ENCODE results near the gene GREB1.

DNA sequence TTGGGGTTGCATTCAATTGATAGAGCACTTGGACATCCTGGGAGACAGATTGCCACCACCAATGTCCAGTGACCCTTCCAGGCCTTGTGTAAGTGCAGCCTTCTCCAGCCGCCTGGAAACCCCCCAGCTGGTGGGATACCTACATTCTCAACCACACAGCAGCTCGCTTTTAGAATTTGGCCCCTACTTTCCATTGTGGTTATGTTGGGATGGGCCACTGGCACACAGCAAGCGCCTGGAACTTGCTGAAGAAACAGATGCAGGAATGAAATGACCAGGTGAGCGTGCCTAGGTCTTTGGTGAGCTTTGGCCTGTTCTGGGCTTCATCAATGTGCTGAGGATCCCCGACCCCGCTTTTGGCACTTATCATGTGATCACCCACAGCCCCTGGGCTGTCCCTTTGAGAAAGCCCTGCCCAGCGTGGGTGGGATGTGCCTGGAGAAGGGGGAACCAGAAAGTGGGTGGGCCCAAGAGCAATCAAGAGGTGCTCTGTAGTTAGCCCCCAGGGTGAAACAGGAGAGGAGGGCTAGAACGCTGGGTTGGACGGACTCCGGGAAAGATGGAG is 152.1 kb downstream of the GREB1 start:
- TF ChIP-seq, protein P1, sequence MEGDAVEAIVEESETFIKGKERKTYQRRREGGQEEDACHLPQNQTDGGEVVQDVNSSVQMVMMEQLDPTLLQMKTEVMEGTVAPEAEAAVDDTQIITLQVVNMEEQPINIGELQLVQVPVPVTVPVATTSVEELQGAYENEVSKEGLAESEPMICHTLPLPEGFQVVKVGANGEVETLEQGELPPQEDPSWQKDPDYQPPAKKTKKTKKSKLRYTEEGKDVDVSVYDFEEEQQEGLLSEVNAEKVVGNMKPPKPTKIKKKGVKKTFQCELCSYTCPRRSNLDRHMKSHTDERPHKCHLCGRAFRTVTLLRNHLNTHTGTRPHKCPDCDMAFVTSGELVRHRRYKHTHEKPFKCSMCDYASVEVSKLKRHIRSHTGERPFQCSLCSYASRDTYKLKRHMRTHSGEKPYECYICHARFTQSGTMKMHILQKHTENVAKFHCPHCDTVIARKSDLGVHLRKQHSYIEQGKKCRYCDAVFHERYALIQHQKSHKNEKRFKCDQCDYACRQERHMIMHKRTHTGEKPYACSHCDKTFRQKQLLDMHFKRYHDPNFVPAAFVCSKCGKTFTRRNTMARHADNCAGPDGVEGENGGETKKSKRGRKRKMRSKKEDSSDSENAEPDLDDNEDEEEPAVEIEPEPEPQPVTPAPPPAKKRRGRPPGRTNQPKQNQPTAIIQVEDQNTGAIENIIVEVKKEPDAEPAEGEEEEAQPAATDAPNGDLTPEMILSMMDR (IDR thresholded peaks at IDR 0.05) = no peak
- no peak for TF ChIP-seq POLR2A (IDR thresholded peaks at IDR 0.05)

All from tibial nerve (tissue), 3 donors.